ENCODE measurements around the gene NTMT1. TPM values are rescaled to one million over a fixed set of nuclear protein-coding genes. Genes with fewer than 3 reads are reported as not detected.

NTMT1 gene
- total and polyA plus RNA-seq, 10 donors = 22.8 to 50.5 (median 36.6) TPM

DNA sequence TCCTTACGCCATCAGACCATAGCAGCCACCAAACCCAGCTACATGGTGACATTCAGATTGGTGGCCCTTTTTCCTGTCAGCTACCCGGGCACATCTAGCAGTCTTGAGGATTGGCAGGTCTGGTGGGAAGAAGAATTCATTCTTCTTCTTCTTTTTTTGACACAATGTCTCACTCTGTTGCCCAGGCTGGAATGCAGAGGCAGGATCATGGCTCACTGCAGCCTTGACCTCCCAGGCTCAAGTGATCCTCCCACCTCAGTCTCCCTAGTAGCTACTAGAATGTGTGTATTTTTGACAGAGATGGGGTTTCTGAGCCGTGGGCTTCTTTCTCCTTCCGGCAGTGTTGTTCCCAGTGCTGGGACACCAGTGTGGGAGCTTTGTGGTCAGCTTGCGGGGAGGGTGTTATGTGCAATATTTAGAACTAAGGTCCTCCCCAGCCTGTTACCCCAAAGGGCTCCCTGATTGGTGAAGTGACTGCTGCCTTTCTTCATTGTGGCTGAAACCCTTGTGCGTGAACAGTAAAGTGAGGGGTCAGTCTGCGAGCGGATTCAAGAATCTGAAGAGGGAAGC, 3.4 kb downstream of the NTMT1 start:
- 67 to 85% (median 71%) methylated on average over 8 of the region's 8 CpGs for WGBS, 5 donors
- peaks cover 37 to 95% (median 77%) of the 10 kb centered on the region in 6 donors for H3K4me1 ChIP-seq
- no peak for DNase-seq
- TF ChIP-seq POLR2AphosphoS5 (IDR thresholded peaks at IDR 0.05) (no peak), POLR2A (IDR thresholded peaks at IDR 0.05) (no peak)
- TF ChIP-seq, protein P1, sequence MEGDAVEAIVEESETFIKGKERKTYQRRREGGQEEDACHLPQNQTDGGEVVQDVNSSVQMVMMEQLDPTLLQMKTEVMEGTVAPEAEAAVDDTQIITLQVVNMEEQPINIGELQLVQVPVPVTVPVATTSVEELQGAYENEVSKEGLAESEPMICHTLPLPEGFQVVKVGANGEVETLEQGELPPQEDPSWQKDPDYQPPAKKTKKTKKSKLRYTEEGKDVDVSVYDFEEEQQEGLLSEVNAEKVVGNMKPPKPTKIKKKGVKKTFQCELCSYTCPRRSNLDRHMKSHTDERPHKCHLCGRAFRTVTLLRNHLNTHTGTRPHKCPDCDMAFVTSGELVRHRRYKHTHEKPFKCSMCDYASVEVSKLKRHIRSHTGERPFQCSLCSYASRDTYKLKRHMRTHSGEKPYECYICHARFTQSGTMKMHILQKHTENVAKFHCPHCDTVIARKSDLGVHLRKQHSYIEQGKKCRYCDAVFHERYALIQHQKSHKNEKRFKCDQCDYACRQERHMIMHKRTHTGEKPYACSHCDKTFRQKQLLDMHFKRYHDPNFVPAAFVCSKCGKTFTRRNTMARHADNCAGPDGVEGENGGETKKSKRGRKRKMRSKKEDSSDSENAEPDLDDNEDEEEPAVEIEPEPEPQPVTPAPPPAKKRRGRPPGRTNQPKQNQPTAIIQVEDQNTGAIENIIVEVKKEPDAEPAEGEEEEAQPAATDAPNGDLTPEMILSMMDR (IDR thresholded peaks at IDR 0.05 in 8 of 11, conservative IDR thresholded peaks at IDR 0.05 in 3 of 11) = no peak
- peaks cover 0 to 61% (median 22%) of the 10 kb centered on the region in 6 donors for H3K36me3 ChIP-seq
- H3K27me3 ChIP-seq (replicated peaks in 1 of 7) = no peaks in the 10 kb centered on the region
- no peaks in the 10 kb centered on the region for H3K9me3 ChIP-seq
- peak overlapping the region in 7 of 8 donors; percentile 27 to 97 (median 94) for H3K27ac ChIP-seq
- intact Hi-C loops (cut with DNase I; ENCODE audit: low total_unique reads) = no loop called here
- H3K4me3 ChIP-seq = peak overlapping the region in 4 of 8 donors; percentile 11 to 86 (median 83)

DNA sequence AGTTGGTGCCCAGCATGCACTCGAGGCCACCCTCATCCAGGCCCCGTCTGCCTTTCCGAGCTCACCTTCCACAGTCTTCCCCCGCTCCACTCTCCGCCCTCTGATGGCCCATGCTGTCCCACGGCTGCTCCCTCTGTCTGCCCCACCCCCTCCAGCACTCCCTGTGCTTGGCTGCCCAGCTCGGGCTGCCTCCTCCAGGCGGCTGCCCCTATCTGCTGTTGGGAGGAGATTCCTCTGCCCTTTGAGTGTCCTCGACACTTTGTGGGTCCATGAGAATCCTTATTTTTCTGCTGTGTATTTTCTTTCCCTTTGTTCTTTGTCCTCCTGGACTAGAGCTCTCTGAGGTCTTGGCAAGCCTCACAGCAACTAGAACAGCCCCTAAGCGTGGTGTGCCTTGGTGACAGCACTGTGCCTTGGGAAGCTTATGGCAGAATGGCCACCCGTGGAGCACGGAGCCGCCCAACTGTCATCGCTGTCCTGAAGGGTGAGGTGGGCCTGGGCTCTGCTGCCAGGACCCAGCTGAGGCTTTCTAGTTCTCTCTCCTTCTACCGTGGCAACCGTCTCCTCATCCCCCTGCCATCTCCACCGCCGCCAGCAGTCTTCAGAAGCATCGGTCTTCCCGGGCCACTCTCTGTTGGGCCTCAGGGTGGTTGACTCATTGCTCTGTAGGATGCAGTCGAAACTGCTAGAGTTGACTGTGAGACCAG, 5.2 kb downstream of the NTMT1 start:
- no peaks in the 10 kb centered on the region for H3K9me3 ChIP-seq
- no peak for DNase-seq
- H3K27ac ChIP-seq = peak overlapping the region in 2 of 8 donors; percentile 18 to 97
- H3K27me3 ChIP-seq (replicated peaks in 1 of 7) = no peaks in the 10 kb centered on the region
- H3K4me3 ChIP-seq = peak overlapping the region in 1 of 8 donors; percentile 1
- peaks cover 0 to 78% (median 40%) of the 10 kb centered on the region in 6 donors for H3K36me3 ChIP-seq
- WGBS, 5 donors = 81 to 85% (median 83%) methylated on average over 21 of the region's 21 CpGs
- TF ChIP-seq, protein P1 (IDR thresholded peaks at IDR 0.05 in 8 of 11, conservative IDR thresholded peaks at IDR 0.05 in 3 of 11) = no peak
- peak in 1 of 3 donors; percentile 31 for TF ChIP-seq POLR2AphosphoS5 (IDR thresholded peaks at IDR 0.05)
- H3K4me1 ChIP-seq = peaks cover 26 to 95% (median 71%) of the 10 kb centered on the region in 6 donors
- intact Hi-C loops (cut with DNase I; ENCODE audit: low total_unique reads) = no loop called here

DNA sequence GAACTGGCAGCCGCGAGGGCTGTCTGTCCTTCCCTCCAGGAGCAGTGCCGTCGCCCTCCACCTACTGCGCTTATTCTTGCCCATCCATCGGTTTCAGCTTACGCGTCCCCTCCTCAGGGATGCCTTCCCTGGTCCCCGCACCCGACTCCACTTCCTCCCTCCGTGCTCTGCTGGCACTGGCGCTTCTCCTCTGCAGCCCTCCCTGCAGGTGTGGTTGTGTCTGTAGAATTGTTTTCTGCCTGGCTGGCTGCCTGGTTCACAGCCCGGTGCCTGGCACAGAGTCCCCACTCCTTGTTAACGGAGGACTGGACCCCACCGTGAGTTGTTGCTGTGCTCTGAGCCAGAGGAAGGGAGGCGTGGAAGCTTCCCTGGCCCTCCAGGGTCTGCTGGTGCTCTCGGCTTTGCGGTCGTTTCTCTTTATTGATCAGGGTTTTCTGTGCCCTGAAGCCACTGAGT, 5.7 kb downstream of the NTMT1 start:
- H3K4me1 ChIP-seq = peaks cover 26 to 95% (median 71%) of the 10 kb centered on the region in 6 donors
- peak overlapping the region in 2 of 8 donors; percentile 18 to 97 for H3K27ac ChIP-seq

DNA sequence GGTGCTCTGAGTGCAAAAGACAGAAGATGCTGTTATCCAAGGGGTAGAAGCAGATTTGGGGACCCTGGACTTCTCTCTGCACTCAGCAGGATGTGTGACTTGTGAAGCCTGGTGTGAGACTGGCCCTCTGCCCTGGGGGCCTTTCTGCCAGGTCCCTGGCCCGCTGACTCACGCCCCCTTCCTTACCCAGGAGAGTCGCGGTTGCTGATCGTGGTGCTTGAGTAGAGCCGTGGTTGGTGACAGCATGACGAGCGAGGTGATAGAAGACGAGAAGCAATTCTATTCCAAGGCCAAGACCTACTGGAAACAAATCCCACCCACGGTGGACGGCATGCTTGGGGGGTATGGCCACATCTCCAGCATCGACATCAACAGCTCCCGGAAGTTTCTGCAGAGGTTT, 6.5 kb downstream of the NTMT1 start:
- Histone ChIP-seq H3K27ac (peak overlapping the region in 1 of 8 donors; percentile 8), H3K4me1 (peaks cover 20 to 95% (median 67%) of the 10 kb centered on the region in 6 donors), H3K27me3 (replicated peaks in 1 of 7) (no peaks in the 10 kb centered on the region), H3K9me3 (no peaks in the 10 kb centered on the region), H3K36me3 (peaks cover 0 to 92% (median 52%) of the 10 kb centered on the region in 6 donors), H3K4me3 (no peak overlapping the region)
- DNase-seq = no peak
- 71 to 88% (median 84%) methylated on average over 13 of the region's 13 CpGs for WGBS, 5 donors
- TF ChIP-seq POLR2A (IDR thresholded peaks at IDR 0.05) (no peak), POLR2AphosphoS5 (IDR thresholded peaks at IDR 0.05) (peak in 1 of 3 donors; percentile 8)
- TF ChIP-seq, protein P1 (IDR thresholded peaks at IDR 0.05 in 8 of 11, conservative IDR thresholded peaks at IDR 0.05 in 3 of 11) = no peak
- intact Hi-C loops (cut with DNase I; ENCODE audit: low total_unique reads) = no loop called here

More for the DNA sequence above, 5.7 kb downstream of the NTMT1 start:
- H3K27me3 ChIP-seq (replicated peaks in 1 of 7) = no peaks in the 10 kb centered on the region
- H3K9me3 ChIP-seq = no peaks in the 10 kb centered on the region
- TF ChIP-seq POLR2A (IDR thresholded peaks at IDR 0.05) = no peak
- peak in 1 of 3 donors; percentile 25 for TF ChIP-seq POLR2AphosphoS5 (IDR thresholded peaks at IDR 0.05)
- intact Hi-C loops (cut with DNase I; ENCODE audit: low total_unique reads) = no loop called here
- H3K4me3 ChIP-seq = no peak overlapping the region
- 73 to 90% (median 80%) methylated on average over 19 of the region's 19 CpGs for WGBS, 5 donors
- DNase-seq = no peak
- H3K36me3 ChIP-seq = peaks cover 0 to 84% (median 45%) of the 10 kb centered on the region in 6 donors

All from spleen (tissue), 11 donors.